HG02970 (cell line): ENCODE results near the gene KSR1.
"Not testable (repeated sequence)": the region's sequence is repeated elsewhere in the genome, so short reads cannot be mapped to it uniquely, and the experiment has no call there.

Experiments used
- ATAC-seq: cut with Tn5 transposase; IDR thresholded peaks from one replicate; pipeline ENCODE4 v1.9.1; 2021; ENCODE audit warnings: mild to moderate bottlenecking, moderate library complexity, moderate number of reproducible peaks; ENCODE audit not compliant: unreplicated experiment, low FRiP score

KSR1 gene

GRCh38 chr17:27669136-27669535, 212.9 kb downstream of the KSR1 start:
- ATAC-seq, result no peak

DNA sequence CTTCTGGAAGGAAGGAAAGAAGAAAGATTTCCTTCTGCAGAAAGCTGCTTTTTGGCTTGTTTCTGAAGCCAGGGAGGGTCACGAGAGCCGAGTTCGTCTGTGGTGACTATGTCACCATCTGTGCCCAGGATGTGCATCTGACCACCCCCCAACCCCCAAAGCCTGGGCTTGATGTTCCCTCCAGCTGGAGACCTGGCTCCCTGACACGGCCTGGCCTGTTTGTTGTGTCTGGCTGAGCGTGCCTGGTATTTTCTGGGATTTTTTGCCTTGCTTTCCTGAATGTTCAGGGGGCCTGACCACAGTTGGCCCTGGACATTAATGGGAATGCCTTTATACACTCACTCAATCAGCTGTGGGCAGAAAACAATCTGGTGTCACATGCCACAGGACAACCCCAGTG, 213.6 kb downstream of the KSR1 start:
- ATAC-seq, result no peak

- no peak for ATAC-seq
Measured at GRCh38 chr17:27670791-27671590, 214.7 kb downstream of the KSR1 start.

DNA sequence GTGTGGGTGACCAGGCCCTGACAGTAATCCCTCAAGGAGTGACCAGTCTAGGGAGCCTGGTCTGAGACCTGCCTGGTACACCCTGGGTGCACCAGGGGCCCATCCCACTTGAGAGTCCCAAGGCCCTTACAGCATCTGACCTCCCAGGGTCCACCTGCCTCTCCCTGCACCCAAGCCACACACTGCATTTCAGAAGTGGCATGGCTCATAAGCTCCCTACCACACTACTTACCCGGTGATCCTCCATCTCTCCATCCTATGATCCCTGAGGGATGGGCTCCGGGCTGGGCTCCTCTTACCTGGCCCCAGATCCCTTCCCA, 215.3 kb downstream of the KSR1 start:
- no peak for ATAC-seq

GRCh38 chr17:27671977-27672480, 215.8 kb downstream of the KSR1 start:
- not testable (repeated sequence) for ATAC-seq

GRCh38 chr17:27674335-27674734, 218.1 kb downstream of the KSR1 start:
- no peak for ATAC-seq
